ENCODE data around the gene MACROD2.

- TF ChIP-seq OSR1 (CRISPR knock-in tag; IDR thresholded peaks at IDR 0.05) (no peak), ZNF565 (CRISPR knock-in tag; conservative IDR thresholded peaks at IDR 0.05; ENCODE audit: low read depth) (no peak), CREB5 (CRISPR knock-in tag; IDR thresholded peaks at IDR 0.05; ENCODE audit: low read depth) (no peak), GLIS3 (CRISPR knock-in tag; IDR thresholded peaks at IDR 0.05) (no peak), ARNTL (CRISPR knock-in tag; IDR thresholded peaks at IDR 0.05; ENCODE audit: borderline replicate concordance, low read depth) (no peak), ZFP3 (CRISPR knock-in tag; IDR thresholded peaks at IDR 0.05) (no peak), ZNF8 (CRISPR knock-in tag; IDR thresholded peaks at IDR 0.05) (no peak), ISL1 (CRISPR knock-in tag; IDR thresholded peaks at IDR 0.05) (no peak), CSDC2 (CRISPR knock-in tag; IDR thresholded peaks at IDR 0.05) (no peak), PPARA (CRISPR knock-in tag; IDR thresholded peaks at IDR 0.05; ENCODE audit: borderline replicate concordance) (no peak), TSHZ2 (CRISPR knock-in tag; IDR thresholded peaks at IDR 0.05) (no peak), CSRNP3 (CRISPR knock-in tag; IDR thresholded peaks at IDR 0.05) (no peak), ESRRG (CRISPR knock-in tag; IDR thresholded peaks at IDR 0.05) (no peak)
Measured at GRCh38 chr20:15039088-15039752, 1043.9 kb downstream of the MACROD2 start.
